HEK293T (cell line): ENCODE measurements around the gene C6orf120.

ENCODE experiments used
- ARNT ChIP-seq: fragments of 450-650 bp; IDR thresholded peaks from 2 replicates; pipeline ENCODE4 v1.6.1; 2017; ENCODE audit warnings: mild to moderate bottlenecking
- BHLHE40 ChIP-seq: fragments of 450-650 bp; IDR thresholded peaks from 2 replicates; pipeline ENCODE4 v1.6.1; 2016; ENCODE audit warnings: mild to moderate bottlenecking, moderate library complexity, borderline replicate concordance
- ELF4 ChIP-seq: fragments of 450-650 bp; IDR thresholded peaks from 2 replicates; pipeline ENCODE4 v1.6.1; 2017; ENCODE audit warnings: antibody characterized with exemption
- FOXK2 ChIP-seq: fragments of 450-650 bp; IDR thresholded peaks from 2 replicates; pipeline ENCODE4 v1.6.1; 2016; ENCODE audit warnings: mild to moderate bottlenecking
- FOXM1 ChIP-seq: fragments of 450-650 bp; IDR thresholded peaks from 2 replicates; pipeline ENCODE4 v1.6.1; 2017; ENCODE audit warnings: mild to moderate bottlenecking, borderline replicate concordance
- SP1 ChIP-seq: fragments of 450-650 bp; IDR thresholded peaks from 2 replicates; pipeline ENCODE4 v1.6.1; 2017
- TARDBP ChIP-seq: fragments of 450-650 bp; IDR thresholded peaks from 2 replicates; pipeline ENCODE4 v1.6.1; 2016

DNA sequence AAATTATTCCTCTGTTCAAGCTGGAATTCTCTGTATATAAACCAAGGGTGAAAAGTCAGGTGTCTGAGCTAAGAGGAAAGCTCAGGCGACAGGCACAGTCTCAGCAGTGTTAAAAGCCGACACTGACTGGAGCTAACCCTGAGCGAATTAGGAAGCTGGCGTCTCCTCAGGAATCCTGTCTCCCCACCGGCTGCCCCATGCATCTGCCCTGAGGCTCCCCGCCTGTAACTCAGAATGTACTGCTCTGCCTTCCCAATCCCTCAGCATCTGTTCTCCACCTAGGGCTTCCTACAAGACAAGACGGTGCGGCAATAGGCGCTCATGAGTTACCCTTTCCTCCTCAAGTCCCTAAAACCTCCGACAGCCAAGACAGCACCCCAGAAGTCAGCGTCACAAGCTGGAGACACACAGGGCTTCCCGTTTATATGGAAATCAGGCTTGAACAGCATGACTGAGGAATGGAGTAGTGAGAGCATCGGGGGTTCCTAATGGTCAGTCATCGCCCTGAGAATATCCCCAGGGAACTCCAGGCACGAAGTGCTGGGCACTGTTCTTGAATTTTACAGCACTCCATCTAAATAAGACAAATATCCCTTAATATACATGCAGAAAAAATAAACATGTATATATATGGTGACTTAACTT is 33.6 kb upstream of the C6orf120 start:
- TF ChIP-seq FOXM1 (no peak), FOXK2 (no peak), BHLHE40 (no peak), ARNT (no peak), SP1 (no peak), TARDBP (no peak), ELF4 (no peak)
